GM21447 (cell line): Measurements from ENCODE around the gene SGIP1.
"Not testable (repeated sequence)": the region's sequence is repeated elsewhere in the genome, so short reads cannot be mapped to it uniquely, and the experiment has no call there.

Experiments
- ATAC-seq: cut with Tn5 transposase; IDR thresholded peaks from one replicate; pipeline ENCODE4 v1.9.1; 2021; ENCODE audit not compliant: unreplicated experiment

The SGIP1 gene

DNA sequence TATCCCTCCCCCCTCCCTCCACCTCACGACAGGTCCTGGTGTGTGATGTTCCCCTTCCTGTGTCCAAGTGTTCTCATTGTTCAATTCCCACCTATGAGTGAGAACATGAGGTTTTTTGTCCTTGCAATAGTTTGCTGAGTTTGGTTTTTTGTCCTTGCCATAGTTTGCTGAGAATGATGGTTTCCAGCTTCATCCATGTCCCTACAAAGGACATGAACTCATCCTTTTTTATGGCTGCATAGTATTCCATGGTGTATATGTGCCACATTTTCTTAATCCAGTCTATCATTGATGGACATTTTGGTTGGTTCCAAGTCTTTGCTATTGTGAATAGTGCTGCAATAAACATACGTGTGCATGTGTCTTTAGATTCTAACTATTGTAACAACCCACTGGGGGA is 261.9 kb downstream of the SGIP1 start:
- ATAC-seq: not testable (repeated sequence)
